ENCODE data around the gene SCYGR3. TPM values are rescaled to one million over a fixed set of nuclear protein-coding genes. Genes with fewer than 3 reads are reported as not detected.
"Not testable (repeated sequence)": the region's sequence is repeated elsewhere in the genome, so short reads cannot be mapped to it uniquely, and the experiment has no call there.

Gene SCYGR3
- total RNA-seq, 1 donor from 2014 or later, result not detected

DNA sequence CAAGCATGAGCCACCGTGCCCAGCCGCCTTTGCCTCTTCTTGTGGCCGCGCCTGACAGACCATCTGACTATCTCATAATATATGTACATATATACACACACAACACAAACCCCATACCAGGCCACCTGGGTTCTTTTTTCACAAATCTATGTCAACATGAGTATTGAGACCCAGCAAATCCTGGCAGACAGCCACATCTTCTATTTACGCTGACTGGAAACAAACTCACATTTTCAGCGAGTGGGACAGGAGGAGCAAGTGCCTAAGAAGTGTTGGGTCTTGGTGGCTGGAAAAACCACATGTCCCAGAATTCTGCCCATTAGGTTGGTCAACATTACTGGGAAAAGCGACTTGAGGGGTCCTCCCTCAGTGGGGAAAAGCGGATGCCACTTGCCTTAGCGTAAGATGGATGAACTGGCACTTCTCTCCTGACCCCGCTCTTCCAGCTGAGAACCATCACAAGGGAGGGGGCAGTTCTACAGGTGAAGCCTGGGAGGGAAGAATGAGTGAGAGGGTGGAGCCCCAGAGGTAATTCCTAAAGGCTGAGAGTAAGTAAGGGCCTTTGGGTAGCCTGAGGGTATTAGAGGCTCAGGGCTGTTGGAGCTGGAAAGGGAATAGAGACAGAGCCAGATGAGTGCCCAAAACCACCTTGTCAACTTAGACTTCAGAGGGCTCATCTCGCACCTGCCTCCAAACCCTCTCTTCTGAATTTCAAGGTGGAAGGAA is 1.9 kb downstream of the SCYGR3 start:
- no peak for DNase-seq

DNA sequence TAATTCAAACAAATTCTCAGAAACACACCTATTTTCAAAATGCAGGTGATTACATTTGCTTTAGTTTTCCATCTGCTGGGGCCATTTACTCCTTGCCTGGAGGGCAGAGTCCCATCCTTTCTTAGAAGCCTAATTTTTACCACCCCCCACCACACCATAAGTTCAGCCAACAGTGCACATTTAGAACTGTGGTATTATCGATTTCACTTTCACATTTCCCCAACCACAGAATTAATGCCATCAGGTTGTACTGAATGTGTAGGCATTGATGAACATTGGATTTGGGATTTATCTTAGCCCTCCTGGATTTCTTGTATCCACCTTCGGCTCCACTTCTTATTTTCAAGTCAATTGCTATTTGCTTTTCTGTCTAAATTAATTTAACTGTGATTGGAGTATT is 4.5 kb downstream of the SCYGR3 start:
- DNase-seq, result no peak

DNA sequence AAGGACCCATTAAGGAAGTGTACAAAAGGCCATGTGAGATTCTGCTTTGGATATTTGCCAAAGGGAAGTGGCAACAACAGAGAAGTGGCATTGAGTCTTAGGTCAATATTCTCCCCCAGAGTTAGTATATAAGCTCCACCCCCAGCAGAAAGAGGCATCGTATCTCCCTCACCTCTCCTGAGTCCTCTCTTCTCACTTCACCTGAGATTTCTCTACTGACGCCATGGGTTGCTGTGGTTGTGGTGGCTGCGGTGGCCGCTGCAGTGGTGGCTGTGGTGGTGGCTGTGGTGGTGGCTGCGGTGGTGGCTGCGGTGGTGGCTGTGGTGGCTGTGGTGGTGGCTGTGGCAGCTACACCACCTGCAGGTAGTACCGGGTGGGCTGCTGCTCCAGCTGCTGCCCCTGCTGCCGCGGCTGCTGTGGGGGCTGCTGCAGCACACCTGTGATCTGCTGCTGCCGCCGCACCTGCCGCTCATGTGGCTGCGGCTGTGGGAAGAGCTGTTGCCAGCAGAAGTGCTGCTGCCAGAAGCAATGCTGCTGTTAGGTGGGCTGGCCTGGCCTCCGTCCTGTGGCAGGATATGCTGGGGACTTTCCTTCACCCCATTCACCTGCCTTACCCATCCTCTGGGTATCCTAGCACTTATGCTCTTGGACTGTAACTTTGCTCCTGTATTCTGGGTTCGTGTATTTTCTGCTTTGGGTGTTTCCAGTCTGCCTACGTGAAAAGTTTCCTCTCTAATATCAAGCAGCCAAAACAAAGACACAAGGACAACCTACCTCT is 5.9 kb downstream of the SCYGR3 start:
- no peak for DNase-seq

DNA sequence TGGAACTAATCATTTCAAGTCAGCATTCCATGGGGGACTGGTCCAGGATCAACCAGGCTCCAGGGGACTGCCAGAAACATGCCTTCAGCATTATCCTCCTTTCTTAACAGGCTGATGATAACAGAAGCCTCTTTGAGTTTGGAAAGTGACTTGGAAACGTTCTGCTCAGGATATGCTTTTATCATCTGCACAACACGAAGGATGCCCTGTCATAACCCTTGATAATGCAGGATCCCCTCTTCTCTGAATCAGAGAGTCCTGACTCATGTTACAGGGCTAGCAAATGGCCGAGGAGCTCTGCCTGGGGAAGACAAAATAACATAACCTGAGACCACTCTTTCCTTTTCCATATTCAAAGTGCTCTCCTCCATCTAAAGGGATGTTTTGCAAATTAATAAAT is 6.7 kb downstream of the SCYGR3 start:
- DNase-seq, result no peak

DNA sequence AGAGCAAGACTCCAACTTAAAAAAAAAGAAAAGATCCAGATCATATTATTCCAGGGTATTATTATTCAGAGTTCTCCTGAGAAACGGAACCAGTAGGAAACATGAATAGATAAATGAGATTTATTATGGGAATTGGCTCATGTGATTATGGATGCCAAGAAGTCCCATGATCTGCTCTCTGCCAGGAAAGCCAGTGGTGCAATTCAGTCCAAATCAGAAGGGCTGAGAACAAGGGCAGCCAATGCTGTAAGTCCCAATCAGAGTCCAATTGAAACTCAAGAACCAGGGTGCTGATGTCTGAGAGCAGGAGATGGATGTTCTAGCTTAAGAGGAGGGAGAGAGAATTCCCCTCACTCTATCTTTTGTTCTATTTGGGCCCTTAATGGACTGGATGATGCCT is 8.2 kb downstream of the SCYGR3 start:
- DNase-seq, result no peak

DNA sequence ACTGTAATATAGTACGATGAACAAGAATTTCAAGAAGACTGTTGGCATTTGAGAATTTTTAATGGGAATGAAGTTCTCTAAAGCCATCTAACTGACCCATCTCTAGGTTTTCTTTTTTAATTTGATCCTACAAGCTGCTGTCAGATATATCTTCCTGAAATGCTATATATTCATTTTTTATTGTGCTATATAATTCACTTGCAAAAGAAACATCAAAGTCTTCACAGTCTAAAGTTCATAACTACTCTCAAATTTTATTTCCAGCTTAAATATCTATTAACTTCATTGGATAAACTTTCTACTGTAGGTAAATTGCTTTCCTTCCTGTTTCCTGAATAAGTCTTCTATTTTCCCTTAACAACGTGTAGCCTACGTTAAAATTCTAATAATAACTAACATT is 12.3 kb downstream of the SCYGR3 start:
- DNase-seq, result no peak

DNA sequence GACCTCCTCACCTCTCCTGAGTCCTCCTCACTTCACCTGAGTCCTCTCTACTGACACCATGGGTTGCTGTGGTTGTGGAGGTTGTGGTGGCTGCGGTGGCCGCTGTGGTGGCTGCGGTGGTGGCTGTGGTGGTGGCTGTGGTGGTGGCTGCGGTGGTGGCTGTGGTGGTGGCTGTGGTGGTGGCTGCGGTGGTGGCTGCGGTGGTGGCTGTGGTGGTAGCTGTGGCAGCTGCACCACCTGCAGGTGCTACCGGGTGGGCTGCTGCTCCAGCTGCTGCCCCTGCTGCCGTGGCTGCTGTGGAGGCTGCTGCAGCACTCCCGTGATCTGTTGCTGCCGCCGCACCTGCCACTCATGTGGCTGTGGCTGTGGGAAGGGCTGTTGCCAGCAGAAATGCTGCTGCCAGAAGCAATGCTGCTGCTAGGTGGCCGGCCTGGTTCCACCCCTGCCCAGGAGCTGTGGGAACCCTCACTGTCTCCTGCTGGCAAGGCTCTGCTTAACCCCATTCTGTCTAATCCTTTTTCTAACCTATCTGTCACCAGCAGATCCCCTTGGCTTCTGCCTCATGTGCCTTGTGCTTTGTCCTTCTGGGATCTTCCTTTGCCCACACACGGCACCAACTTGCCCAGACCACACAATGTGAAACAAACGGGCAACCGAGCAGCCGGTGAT is 15.7 kb downstream of the SCYGR3 start, which contains the start of gene SCYGR2:
SCYGR2 (plus strand) TSS at position 59 of the 669 bp plus-strand sequence; CDS start at position 59, 0 bp downstream.
- not testable (repeated sequence) for DNase-seq

DNA sequence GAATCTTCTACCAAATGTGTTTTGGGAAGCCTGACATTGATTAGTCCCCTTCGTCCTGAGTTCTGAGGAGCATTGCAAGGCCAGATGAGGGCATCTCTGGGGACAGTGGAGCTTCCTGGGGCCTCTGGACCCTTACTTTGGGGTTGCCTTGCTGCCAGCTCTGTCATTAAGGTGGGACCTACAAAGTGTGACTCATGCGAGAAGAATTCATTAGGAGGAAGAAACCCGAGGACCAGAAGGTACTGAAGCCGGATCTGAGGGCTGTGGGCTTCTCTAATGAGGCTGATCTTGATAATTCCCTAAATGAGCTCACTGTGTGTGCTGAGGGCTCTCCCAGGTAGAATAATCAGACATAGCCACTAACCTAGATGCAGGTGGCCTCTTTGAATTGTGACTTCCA is 16.6 kb downstream of the SCYGR3 start:
- DNase-seq, result no peak

DNA sequence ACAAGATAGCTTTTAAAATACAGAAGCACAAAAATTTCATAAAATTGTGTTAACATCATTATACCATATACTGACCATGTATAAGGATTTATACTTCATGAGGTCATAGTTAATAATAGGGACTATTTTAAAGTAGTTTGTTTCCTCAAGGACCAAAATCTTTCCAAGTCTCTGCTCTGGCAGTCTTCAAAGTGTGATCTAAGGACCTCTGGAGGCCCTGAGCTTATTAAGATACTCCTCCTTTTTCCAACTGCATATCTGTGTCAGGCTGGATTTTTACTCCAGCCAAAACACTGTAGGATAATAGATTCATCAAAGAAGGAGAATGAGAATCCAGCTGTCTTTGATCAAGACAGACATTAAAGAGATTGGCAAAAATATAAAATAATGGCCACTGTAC is 17.6 kb downstream of the SCYGR3 start:
- no peak for DNase-seq

DNA sequence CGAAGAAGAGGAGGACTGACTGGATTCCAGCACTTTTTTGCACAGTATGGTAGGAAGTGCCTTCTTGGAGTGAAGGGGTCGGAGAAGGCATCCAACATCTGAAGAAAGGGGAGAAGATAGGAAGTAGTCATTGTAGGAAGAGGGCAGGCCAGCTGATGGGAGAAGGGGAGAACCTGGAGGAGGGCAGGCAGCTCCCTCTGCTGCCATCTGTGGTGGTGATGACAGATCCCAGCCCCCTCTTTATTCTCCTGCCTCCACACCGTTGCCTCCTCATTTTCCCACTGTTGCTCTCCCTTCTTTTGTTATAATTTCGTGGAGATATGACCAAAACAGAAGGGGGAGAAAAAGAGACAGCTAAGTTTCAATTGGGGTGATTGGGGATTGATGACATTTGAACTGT is 18.8 kb downstream of the SCYGR3 start:
- DNase-seq, result no peak

DNA sequence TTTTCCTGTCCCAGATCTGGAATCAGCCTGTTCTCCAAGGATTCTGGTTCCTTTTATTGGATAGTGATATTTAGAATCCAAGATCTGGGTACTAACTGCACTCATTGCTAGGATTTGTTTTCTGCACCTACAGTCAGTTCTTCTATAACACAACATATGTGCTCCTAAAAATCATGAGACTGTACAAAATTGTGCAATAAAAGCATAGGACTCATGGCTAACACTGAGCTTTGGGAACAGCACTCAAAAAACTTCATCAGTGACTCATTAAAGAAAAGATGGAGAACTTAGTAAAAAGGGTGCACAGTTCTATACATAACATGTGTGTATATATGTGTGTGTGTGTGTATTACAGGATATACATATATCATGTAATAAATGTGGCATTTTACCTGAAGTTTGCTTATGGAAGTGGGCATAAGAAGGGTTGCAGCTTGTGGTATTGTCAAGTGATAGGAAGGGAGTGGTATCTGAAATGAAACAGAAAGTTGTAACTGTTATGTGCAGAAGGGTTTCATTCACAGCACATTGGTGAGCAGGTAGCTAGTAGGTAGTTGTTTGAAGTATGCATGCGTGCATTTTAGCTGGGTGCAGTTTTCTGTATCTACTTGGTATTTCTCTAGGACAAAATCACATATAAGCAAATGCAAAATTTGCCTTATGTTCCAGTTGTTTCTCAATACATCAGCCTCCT is 21.8 kb downstream of the SCYGR3 start:
- no peak for DNase-seq

DNA sequence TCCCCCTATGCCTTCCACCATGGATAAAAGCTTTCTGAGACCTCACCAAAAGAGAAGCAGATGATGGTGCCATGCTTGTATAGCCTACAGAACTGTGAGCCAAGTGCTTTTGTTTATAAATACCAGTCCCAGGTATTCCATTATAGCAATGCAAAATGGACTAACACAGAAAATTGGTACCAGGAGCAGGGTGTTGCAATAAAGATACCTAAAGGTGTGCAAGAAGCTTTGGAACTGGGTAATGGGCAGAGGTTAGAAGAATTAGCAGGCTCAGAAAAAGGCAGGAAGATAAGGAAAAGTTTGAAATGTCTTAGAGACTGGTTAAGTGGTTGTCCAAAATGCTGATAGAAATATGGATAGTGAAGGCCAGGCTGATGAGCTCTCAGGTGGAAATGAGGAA is 32.3 kb downstream of the SCYGR3 start:
- DNase-seq, result no peak

DNA sequence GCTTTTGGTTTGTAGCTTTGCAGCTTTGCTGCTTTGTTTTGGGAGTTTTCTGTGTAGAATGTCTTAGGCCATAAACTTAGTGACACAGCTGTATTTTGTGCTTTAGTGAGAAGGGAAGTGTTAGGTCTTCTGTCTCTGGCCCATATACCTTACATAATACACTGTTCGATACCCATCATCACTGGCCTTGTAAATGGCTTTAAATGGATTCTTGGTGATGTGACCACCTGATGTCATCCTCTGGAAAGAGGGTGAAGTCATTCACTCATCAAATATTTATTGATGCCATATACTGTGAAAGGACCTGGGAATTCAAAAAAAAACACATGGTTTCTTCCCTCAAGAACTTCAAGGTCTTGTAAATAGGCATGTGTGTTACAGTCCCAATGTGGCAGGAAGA is 34.8 kb downstream of the SCYGR3 start:
- no peak for DNase-seq

DNA sequence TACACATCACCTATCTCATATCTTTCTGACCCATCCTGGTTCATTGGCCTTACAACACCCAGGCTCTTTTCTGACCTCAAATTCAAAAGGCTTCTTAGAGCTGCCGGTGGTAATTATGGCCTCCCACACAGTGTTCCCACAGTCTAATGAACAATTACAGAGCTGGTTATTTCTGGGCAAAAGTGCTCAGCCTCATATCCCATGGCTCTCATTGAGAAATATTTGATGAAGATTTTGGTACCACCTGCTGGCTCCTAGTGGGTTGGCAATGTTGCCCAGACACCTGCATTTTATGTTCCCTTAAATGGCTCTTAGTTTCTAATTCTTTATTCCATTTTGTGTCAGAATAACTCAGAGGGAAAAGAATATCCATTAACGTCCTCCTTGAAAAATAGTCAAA is 36.0 kb downstream of the SCYGR3 start:
- DNase-seq, result no peak

DNA sequence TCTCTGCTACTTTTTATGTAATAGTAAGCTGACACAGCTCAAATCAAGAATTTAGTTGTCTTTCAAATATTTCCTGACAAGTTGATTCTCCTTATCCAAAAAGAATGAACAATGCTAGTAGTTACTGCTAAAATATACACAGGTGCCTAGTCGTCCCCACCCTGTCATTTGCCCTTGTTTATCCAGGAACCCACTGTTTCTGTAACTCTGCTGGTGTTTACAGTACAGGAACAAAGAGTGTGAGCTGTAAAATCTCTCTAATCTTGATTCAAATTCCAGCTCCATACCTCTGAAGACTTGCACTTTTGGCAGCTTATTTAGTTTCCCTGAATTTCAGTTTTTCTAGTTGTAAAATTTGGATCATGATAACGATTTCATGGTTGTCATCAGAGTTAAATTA is 37.1 kb downstream of the SCYGR3 start:
- DNase-seq, result no peak

DNA sequence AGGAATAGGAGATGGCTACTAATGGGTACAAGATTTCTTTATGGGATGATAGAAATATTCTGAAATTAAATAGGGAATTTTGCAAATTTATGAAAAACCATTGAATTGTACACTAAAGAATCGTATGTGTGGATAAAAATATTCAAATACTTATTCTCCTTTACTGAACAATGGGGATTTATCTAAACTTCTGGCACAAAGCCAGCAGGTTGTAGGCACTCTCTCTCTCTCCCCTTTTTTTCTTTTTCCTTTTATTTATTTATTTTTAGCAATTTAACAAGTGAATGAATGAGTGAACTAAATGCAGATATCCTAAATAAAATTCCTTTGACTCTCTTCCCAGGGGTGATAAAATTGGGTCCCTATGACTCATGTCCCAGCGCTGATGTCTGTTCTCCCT is 37.8 kb downstream of the SCYGR3 start:
- DNase-seq, result no peak

DNA sequence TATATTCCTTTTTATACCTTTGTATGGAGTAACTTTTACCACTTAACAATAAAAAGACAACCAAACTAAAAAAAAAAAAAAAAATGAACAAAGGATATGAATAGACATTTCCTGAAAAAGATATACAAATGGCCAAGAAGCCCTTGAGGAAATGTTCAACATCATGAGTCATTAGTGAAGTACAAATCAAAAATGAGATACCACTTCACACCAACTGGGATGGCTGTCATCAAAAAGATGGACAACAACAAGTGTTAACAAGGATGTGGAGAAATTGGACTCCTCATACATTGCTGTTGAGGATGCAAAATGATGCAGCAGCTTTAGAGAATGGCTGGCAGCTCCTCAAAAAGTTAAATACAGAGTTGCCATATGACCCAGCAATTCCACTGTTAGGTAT is 38.5 kb downstream of the SCYGR3 start:
- DNase-seq, result peak; percentile 51

DNA sequence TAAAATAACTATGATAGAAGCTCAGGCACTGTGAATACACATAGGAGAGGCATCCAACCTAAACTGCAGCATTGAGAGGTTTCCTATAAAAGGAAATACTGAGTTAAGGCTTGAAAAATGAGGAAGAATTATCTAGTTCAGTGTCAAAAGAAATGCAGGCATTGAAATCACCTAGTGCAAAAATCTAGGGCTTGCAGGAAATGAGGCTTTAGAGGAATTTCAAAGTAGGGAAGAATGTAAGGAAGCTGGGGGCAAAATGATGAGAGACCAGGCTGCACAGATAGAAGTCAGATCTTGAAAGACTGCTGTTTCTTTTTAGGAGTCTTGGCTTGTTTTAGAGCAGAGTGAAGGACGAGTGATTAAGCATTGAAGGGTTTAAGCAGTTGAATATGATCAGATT is 44.0 kb downstream of the SCYGR3 start:
- no peak for DNase-seq

DNA sequence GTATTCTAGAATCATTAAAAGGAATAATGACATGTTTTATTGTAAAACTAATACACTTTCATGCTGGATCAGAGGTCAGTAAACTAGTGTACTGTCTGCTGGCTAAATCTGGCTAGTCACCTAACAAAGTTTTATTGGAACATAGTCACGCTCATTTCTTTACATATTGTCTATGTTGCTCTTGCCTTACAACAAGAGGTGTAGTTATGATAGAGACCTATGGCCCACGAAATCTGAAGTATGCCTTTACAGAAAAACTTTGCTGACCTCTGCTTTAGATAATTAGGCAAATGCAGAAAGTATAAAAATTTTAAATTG is 45.8 kb downstream of the SCYGR3 start:
- no peak for DNase-seq

DNA sequence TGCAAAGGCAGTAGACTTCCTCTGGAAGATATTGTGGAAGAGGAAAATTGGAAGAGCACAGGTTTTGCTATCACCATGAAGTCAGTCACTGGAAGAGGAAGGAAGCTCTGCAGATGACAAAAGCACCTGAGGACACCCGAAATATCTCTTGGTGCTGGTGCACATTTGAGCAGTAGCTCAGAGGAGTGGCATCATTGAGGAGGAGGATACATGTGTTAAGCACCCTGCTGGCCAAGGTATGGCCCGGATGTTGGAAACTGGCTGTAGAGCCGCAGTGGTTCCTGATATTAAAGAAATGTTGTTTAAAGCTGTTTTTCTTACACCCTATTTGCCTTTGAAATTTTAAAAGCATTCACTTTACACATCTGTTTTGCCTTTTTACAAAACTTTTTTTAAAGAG is 48.6 kb downstream of the SCYGR3 start:
- DNase-seq, result no peak

DNA sequence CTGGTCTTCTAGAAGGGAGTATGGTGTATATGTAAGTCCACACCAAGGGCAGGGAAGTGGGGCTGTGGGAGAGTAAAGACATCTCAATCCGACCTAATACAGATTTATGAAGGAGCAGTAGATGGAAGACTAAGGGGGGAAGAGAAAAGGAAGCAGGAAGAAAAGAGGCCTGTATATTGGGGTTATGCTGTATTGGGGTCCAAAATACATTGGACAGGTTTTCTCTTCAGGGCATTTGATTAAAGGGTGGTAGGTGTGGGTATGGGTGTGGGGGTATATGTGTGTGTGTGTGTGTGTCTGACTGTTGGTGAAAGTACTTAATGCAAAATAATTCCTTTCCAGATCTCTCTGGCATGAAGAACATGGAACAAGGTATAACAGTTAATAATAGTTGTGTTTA is 49.6 kb downstream of the SCYGR3 start:
- DNase-seq, result no peak
